ENCODE data around the gene PCBP4. TPM values are rescaled to one million over a fixed set of nuclear protein-coding genes. Genes with fewer than 3 reads are reported as not detected.
A peak's percentile ranks its signal among the peaks of the same experiment; 100 is the strongest.

Gene PCBP4
- total and polyA plus RNA-seq, 7 donors, result 15.6 to 292 (median 256) TPM

DNA sequence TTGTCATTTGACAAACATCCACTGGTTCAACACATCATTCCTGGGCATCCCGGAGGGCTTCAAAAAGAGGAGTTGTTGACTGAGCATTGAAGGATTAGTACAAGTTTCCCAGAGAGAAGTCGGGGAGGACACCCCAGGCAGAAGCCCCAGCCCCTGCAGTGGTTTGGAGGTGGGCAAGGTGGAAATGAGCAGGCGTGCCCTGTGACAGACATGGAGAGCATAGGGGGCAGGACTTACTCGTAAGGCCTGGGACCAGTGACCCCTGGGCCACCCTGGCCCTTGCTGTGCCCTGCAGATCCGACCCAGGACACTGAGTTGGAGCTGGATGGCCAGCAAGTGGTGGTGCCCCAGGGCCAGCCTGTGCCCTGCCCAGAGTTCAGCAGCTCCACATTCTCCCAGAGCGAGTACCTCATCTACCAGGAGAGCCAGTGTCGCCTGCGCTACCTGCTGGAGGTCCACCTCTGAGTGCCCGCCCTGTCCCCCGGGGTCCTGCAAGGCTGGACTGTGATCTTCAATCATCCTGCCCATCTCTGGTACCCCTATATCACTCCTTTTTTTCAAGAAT, 19.2 kb downstream of the PCBP4 start:
- TF ChIP-seq EP300 (IDR thresholded peaks at IDR 0.05), result no peak
- TF ChIP-seq POLR2A (IDR thresholded peaks at IDR 0.05), result no peak
- TF ChIP-seq POLR2AphosphoS5 (IDR thresholded peaks at IDR 0.05), result no peak
- no peak for TF ChIP-seq CTCF (IDR thresholded peaks at IDR 0.05)
- Histone ChIP-seq H3K27me3 (no peaks in the 10 kb centered on the region), H3K4me1 (peaks cover 0 to 5% (median 4%) of the 10 kb centered on the region in 4 donors), H3K9me3 (no peaks in the 10 kb centered on the region), H3K27ac (no peak overlapping the region), H3K36me3 (peaks cover 0 to 45% (median 3%) of the 10 kb centered on the region in 4 donors), H3K4me3 (no peak overlapping the region)
- intact Hi-C loops (cut with DNase I), result loop anchor here (10.0 kb wide), 1 partner anchor 453 kb away; no protein-coding TSS in a partner anchor
- 92 to 94% methylated on average over 10 of the region's 10 CpGs for WGBS, 2 donors
- no peak for DNase-seq

GRCh38 chr3:51947215-51947900, 19.9 kb downstream of the PCBP4 start:
- no peak overlapping the region for H3K27ac ChIP-seq
- H3K36me3 ChIP-seq, result peaks cover 0 to 45% (median 3%) of the 10 kb centered on the region in 4 donors
- no peaks in the 10 kb centered on the region for H3K27me3 ChIP-seq
- DNase-seq, result peak; percentile 57
- whole genome bisulfite sequencing, 2 donors, result 85 to 87% methylated on average over 13 of the region's 13 CpGs
- H3K4me3 ChIP-seq, result no peak overlapping the region
- TF ChIP-seq POLR2A (IDR thresholded peaks at IDR 0.05), result no peak
- no peak for TF ChIP-seq POLR2AphosphoS5 (IDR thresholded peaks at IDR 0.05)
- no peak for TF ChIP-seq CTCF (IDR thresholded peaks at IDR 0.05)
- TF ChIP-seq EP300 (IDR thresholded peaks at IDR 0.05), result no peak
- H3K9me3 ChIP-seq, result no peaks in the 10 kb centered on the region
- intact Hi-C loops (cut with DNase I), result loop anchor here (10.0 kb wide), 1 partner anchor 453 kb away; no protein-coding TSS in a partner anchor
- peaks cover 0 to 12% (median 12%) of the 10 kb centered on the region in 4 donors for H3K4me1 ChIP-seq

GRCh38 chr3:51946796-51947195, 20.5 kb downstream of the PCBP4 start:
- Histone ChIP-seq H3K36me3 (peaks cover 0 to 45% (median 3%) of the 10 kb centered on the region in 4 donors), H3K27ac (no peak overlapping the region), H3K4me1 (peaks cover 0 to 15% (median 14%) of the 10 kb centered on the region in 4 donors), H3K9me3 (no peaks in the 10 kb centered on the region), H3K27me3 (no peaks in the 10 kb centered on the region), H3K4me3 (no peak overlapping the region)
- intact Hi-C loops (cut with DNase I), result loop anchor here (10.0 kb wide), 1 partner anchor 452 kb away; no protein-coding TSS in a partner anchor
- TF ChIP-seq POLR2AphosphoS5 (IDR thresholded peaks at IDR 0.05), result no peak
- TF ChIP-seq CTCF (IDR thresholded peaks at IDR 0.05), result no peak
- no peak for TF ChIP-seq POLR2A (IDR thresholded peaks at IDR 0.05)
- no peak for TF ChIP-seq EP300 (IDR thresholded peaks at IDR 0.05)
- 74 to 88% methylated on average over 4 of the region's 4 CpGs for WGBS, 2 donors
- DNase-seq, result peak; percentile 47

DNA sequence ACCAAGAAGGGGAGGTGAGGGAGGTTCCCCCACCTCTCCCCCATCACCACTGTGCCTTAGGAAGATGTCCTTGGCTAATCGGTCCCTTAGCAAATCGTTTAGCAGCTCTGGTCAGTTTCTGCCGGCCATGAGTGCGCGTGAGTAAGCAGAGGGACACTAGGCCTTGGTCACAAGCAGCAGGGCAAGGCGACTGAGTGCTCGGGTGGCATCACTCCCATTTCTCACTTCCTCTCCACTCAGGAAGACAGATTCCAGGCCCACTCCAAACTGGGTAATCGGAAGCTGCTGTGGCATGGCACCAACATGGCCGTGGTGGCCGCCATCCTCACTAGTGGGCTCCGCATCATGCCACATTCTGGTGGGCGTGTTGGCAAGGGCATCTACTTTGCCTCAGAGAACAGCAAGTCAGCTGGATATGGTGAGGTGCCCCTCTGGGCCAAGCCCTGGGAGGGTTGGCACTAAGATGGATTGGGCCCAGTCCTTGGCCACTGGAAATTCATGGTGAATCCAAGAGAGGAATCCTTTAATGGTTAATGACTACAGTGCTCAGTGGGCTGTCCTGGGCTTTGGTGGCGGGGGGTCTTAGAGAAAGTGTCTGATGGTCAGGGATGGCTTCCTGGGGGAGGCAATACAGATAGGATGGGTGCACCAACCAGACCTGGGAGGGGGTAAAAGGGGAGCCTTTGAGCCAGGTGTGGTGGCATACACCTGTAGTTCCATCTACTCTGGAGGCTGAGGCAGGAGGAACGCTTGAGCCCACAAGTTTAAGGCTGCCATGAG, 21.1 kb downstream of the PCBP4 start:
- peak; percentile 55 for DNase-seq
- H3K4me1 ChIP-seq, result peaks cover 0 to 20% (median 18%) of the 10 kb centered on the region in 4 donors
- 96% methylated on average over 14 of the region's 14 CpGs for WGBS, 2 donors
- TF ChIP-seq POLR2A (IDR thresholded peaks at IDR 0.05) (no peak), EP300 (IDR thresholded peaks at IDR 0.05) (no peak)
- no peak overlapping the region for H3K27ac ChIP-seq
- no peaks in the 10 kb centered on the region for H3K9me3 ChIP-seq
- H3K4me3 ChIP-seq, result no peak overlapping the region
- H3K27me3 ChIP-seq, result no peaks in the 10 kb centered on the region
- peaks cover 0 to 45% (median 3%) of the 10 kb centered on the region in 4 donors for H3K36me3 ChIP-seq
- intact Hi-C loops (cut with DNase I), result loop anchor here (10.0 kb wide), 1 partner anchor 451 kb away; no protein-coding TSS in a partner anchor
